Cerebellar cortex (tissue), 1 donor: ENCODE measurements around the gene NEK6.

Experiments used
- DNase-seq: peaks from one replicate; pipeline ENCODE4 v3.0.0-alpha.2; 2015; ENCODE audit warnings: low spot score

Gene NEK6

DNA sequence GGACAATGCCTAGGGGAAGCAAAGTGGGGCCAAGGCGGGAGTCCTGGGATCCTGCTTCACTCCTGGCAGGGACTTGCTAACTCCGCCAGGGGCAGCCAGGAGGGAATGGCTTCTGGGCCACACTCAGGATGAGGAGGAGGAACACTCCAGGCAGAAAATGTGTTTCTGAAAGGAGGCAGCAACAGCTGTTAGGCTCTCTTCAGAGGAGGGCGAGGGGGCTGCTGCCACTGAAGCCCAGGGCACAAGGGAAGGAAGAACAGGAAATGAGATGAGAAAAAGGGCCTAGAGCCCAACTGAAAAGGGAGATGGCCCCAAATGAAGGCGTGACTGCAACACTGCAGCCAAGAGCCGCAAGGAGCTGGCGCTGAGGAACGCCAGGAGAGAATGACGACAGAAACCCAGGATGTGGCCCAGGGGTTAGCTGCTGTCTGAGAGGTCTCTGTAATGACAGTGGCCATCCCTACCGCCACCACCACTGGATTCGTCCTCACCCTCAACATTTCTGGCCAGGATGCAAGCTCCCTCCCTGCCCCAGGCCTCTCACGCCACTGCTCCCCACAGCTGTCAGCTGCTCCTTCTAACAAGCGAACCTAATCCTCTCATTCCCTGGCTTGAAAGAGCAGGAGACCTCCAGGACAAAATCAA, 141.7 kb downstream of the NEK6 start:
- peak; percentile 39 for DNase-seq

DNA sequence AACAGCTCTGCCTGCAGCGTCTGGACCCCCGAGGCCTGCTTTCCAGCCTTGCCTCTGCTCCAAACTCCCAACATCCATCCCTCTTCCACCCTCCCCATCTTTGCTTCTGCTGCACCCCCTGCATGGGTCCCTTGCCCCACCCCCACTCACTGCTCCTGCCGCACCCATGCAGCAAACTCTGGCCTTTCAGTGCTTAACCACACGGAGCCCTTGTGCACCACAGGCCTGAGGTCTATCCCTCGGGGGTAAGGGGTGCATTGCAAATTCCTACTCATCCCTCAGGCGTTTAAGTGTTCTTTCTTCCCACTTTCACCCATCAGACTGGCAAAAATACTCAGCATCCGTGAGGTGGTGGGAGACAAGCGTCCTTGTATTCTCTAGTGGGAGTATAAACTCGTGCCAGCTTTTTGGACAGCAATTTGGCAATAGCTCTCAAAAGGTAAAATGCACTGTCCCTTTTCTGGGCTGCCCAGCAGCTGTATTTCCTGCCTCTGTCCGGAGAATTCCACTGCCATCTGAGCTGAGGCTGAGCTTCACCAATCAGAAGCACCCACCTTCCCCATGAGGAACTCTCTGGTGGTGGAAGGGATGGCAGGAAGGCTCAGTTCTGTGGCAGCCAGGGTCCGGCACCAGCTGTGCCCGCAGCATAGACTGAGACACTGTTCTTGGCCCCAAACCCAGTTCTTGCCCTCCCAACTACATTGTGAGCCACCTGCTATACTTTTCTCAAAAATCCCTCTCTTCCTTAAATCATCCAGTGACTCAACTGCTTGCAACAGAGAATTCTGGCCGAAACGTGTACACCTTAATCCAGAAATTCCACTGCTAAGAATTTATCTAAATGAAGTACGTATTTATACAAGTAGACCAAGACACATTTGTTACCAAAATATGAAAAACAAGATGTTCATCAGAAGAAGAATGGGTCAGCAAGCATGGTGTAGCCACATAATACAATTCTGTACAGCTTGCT, 142.5 kb downstream of the NEK6 start:
- DNase-seq: no peak
